Measurements from ENCODE around the gene MDFIC2. TPM values are rescaled to one million over a fixed set of nuclear protein-coding genes. Genes with fewer than 3 reads are reported as not detected.

MDFIC2 gene
- total and polyA plus RNA-seq, 2 donors (not counting 3 experiments of a cell fraction or from before 2014, with no cell fraction given), result not detected

- no peaks in the 10 kb centered on the region for H3K27me3 ChIP-seq (ENCODE audit: control insufficient read depth in 2 of 2, insufficient read depth in 2 of 2, low read length in 2 of 2)
- H3K4me1 ChIP-seq (ENCODE audit: control insufficient read depth, extremely low read depth, insufficient read depth, low read length), result no peaks in the 10 kb centered on the region
- H3K9me3 ChIP-seq (replicated peaks; ENCODE audit: control insufficient read depth, insufficient read depth, low read length), result no peaks in the 10 kb centered on the region
- no peak overlapping the region for H2AFZ ChIP-seq (ENCODE audit: low read depth, low read length)
- CTCF ChIA-PET, result interaction anchor here (0.8 to 0.9 kb wide), 2 partner anchors 51 to 185 kb away, joined by 3 read pairs; no protein-coding TSS in a partner anchor
- FAIRE-seq (no peak), DNase-seq (ENCODE audit: low read depth, low spot score) (no peak)
- H3K9me1 ChIP-seq (replicated peaks; ENCODE audit: control insufficient read depth, extremely low read depth, insufficient read depth, low read length), result no peaks in the 10 kb centered on the region
- dilution Hi-C loops (cut with MboI; ENCODE audit: extremely low pct_ligation_motif_present, low sequenced_read_pairs), result no loop called here
- POLR2A ChIA-PET, result no interaction called here
- H3K4me3 ChIP-seq (replicated peaks in 1 of 3; ENCODE audit: insufficient read depth in 1 of 3, low read depth in 1 of 3, low read length in 3 of 3), result no peak overlapping the region
- H3K4me2 ChIP-seq (ENCODE audit: insufficient read depth, low read length), result no peak overlapping the region
- H4K20me1 ChIP-seq (replicated peaks; ENCODE audit: control insufficient read depth, extremely low read depth, insufficient read depth, low read length), result no peaks in the 10 kb centered on the region
- intact Hi-C loops (cut with micrococcal nuclease), result no loop called here
- BruUV-seq (replicated peaks), result no TSS peak
- no peak for TF ChIP-seq MYC (IDR thresholded peaks at IDR 0.05; ENCODE audit: low read depth, low read length)
- TF ChIP-seq JUN (IDR thresholded peaks at IDR 0.05; ENCODE audit: borderline replicate concordance, insufficient read depth, insufficient read length, low read depth), result no peak
- TF ChIP-seq GATA2 (IDR thresholded peaks at IDR 0.05; ENCODE audit: insufficient read depth, insufficient read length, low read depth, low read length), result no peak
- no peak for TF ChIP-seq FOS (IDR thresholded peaks at IDR 0.05; ENCODE audit: borderline replicate concordance, insufficient read depth, low read length)
- no peak for TF ChIP-seq MAX (IDR thresholded peaks at IDR 0.05; ENCODE audit: insufficient read depth, insufficient read length)
- no peak for TF ChIP-seq POLR2AphosphoS5 (IDR thresholded peaks at IDR 0.05; ENCODE audit: insufficient read depth, low read depth, low read length)
- no peak for TF ChIP-seq POLR2A (IDR thresholded peaks at IDR 0.05; ENCODE audit: low read depth, low read length)
- no peak for TF ChIP-seq EZH2 (IDR thresholded peaks at IDR 0.05; ENCODE audit: borderline replicate concordance, low read depth, low read length, severe bottlenecking)
- TF ChIP-seq CTCF (IDR thresholded peaks at IDR 0.05; ENCODE audit: extremely low read depth in 1 of 2, insufficient read depth in 1 of 2, low read depth in 1 of 2, low read length in 2 of 2), result no peak
- H3K27ac ChIP-seq (ENCODE audit: insufficient read depth, low read depth, low read length), result no peak overlapping the region
- no peak overlapping the region for H3K9ac ChIP-seq (replicated peaks; ENCODE audit: extremely low read depth, insufficient read depth, low read length)
- no peaks in the 10 kb centered on the region for H3K36me3 ChIP-seq (ENCODE audit: control insufficient read depth in 2 of 2, extremely low read depth in 1 of 2, insufficient read depth in 2 of 2, low read length in 2 of 2)
- no peaks in the 10 kb centered on the region for H3K79me2 ChIP-seq (ENCODE audit: control insufficient read depth, insufficient read depth, low read length)
These were observed 5.7 kb downstream of the MDFIC2 start for GRCh38 chr3:70306736-70307135.
